EH (cell line): ENCODE measurements around the gene OR8D4.
"Not testable (repeated sequence)": the region's sequence is repeated elsewhere in the genome, so short reads cannot be mapped to it uniquely, and the experiment has no call there.

ENCODE experiments used
- DNase-seq: peaks from one replicate; pipeline ENCODE4 v3.0.0-alpha.2; 2015; ENCODE audit warnings: low read depth

Gene OR8D4

DNA sequence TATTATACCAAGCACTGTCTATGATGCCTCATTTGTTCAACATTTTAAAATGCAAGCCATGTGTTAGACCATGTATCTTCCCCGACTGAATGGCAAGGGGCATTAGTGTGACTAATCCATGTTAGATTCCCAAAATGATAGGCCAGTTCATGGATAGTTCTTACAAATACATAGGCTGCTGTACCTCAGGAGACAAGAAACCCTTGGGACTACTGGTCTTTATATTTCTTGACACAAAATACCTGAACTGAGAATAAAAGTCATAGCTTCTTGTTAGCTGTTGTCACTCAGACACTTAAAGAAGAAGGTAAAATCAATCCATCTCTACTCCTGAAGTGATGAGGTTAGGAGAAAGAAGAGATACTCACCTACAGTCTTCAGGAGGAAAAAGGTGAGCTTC lies at the start of gene OR8D4:
Gene OR8D4, plus strand, starts transcription at position 301 of the 400 bp plus-strand sequence. CDS start 4,265 bp downstream, outside the sequence.
- no peak for DNase-seq

DNA sequence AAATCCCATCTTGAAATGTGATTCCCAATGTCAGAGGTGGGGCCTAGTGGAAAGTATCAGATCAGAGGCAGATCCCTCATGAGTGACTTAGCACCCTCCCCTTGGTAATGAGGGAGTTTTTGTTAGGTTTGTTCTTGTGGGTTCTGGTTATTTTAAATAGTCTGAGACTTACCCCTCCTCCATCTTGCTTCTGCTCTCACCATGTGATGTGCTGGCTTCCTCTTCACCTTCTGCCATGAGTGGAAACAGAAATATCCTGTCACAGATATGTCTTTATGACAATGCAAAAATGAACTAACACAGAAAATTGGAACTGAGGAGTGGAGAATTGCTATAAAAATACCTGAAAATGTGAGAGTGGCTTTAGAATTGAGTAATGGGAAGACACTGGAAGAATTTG lies 49.6 kb upstream of the OR8D4 start:
- DNase-seq = no peak

DNA sequence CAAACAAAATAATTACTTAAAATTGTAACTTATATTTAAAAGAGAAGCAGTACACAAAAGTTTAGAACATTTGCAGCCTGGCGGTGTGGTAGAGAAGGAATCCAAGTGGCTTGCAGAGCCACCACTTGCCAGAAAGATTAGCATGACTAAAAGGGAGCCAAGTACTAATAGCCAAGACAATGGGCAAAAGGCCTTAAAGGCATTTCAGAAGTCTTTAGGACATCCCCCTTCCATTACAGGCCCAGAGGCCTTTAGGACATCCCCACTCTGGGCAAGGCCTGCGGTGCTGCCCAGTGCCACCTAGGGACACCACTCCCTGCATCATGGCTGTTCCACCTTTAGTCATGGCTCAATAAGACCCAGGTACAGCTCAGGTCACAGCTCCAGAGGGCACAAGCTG lies 48.9 kb upstream of the OR8D4 start:
- no peak for DNase-seq

DNA sequence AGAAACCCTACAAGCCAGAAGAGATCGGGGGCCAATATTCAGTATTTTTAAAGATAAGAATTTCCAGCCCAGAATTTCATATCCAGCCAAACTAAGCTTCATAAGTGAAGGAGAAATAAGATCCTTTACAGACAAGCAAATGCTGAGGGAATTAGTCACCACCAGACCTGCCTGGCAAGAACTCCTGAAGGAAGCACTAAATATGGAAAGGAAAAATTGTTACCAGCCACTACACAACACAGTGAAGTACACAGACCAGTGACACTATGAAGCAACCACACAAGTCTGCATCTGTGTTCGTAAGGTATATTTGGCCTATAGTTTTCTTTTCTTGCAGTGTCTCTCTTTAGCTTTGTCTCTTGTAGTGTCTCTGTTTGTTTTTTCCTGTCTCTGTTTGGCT lies 45.5 kb upstream of the OR8D4 start:
- DNase-seq = no peak

DNA sequence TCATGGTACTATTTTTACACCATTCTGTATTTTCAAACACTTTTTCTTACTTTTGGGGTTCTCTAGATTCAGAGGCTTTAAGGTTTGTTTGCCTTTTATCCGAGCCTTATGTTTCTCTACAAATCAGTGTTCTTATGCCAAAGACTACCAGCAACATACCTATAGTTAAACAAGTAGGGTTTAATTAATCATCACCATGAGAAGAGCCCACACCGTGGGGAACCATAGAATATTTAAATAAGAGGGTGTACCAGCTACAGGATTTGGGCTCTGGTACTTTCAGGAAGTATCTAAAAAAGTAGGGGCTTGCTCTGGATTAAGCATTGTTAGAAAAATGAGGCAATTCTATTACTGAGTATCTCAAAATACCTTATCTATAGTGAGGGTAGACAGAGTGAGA lies 42.2 kb upstream of the OR8D4 start:
- no peak for DNase-seq

DNA sequence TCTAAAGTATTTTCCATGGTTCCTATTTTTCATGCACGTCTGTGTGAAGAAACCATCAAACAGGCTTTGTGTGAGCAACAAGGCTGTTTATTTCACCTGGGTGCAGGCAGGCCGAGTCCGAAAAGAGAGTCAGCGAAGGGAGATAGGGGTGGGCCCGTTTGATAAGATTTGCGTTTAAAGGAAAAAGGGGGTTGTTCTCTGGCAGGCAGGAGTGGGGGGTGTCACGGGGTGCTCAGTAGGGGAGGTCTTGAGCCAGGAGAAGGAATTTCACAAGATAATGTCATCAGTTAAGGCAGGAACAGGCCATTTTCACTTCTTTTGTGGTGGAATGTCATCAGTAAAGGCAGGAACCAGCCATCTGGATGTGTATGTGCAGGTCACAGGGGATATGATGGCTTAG lies 36.7 kb upstream of the OR8D4 start:
- not testable (repeated sequence) for DNase-seq

DNA sequence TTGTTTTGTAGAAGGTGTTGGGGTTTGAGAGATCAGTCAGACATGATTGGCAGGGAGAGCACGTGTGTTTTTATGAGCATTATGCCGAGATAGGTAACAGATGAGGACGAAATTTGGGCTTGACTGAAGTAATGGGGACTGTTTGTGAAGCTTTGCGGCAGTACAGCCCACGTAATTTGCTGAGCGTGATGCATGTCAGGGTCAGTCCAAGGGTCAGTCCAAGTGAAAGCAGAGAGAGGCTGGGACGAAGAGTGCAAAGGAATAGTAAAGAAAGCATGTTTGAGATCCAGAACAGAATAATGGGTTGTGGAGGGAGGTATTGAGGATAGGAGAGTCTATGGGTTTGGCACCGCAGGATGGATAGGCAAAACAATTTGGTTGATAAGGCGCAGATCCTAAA lies 34.2 kb upstream of the OR8D4 start:
- not testable (repeated sequence) for DNase-seq

DNA sequence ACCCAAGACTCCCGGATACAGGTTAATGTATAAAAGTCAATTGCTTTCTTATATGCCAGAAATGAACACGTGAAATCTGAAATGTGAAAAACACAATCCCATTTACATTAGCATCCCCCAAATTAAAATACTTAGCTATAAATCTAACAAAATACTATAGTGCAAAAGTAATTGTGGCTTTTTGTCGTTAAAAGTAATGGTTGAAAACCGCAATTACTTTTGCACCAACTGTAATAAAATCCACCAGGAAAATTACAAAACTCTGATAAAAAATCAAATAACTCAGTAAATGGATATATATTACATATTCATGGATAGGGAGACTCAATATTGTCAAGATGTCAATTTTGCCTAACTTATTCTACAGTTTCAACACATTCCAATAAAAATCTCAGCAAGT lies 21.1 kb upstream of the OR8D4 start:
- no peak for DNase-seq

DNA sequence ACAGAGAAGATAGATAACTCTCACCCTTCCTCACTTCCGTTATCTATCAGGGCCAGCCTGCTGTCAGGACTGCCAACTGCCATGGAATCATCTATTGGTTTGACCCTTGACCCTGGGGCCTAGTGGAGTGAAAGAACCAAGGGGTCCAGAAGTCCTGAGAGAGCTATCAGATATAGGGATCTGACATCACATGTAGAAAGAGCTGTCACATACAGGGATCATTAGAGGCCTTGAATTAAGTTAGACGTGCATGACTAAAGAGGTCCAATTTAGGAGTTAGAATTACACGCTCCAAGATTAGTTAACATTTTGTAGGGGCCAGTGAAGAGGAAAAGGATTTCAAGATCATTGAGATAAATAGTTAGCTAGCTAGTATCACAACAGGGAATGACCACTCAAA lies 16.4 kb upstream of the OR8D4 start, which contains the start of gene TMEM225:
Gene TMEM225, minus strand, starts transcription at position 101 of the 400 bp plus-strand sequence. CDS start 245 bp downstream, outside the sequence.
- no peak for DNase-seq

DNA sequence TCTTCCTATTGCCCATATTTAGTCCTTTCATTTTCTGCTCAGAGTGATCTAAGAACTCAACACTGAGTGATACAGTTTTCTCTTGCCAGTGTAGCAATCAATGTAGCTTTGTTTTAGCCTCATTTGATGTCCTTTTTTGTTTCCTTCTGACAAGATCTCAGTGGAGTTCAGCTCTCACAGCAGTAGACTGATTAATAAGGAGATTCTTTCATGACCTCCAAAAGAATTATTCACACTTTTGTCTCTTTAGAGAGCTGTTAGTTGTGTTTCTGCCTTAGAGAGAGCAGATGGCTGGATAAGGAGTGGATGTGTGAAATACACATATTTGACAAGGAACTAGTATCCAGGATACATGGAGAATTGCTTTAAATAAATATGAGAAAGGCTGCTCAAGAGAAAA lies 9.9 kb upstream of the OR8D4 start:
- DNase-seq = no peak

DNA sequence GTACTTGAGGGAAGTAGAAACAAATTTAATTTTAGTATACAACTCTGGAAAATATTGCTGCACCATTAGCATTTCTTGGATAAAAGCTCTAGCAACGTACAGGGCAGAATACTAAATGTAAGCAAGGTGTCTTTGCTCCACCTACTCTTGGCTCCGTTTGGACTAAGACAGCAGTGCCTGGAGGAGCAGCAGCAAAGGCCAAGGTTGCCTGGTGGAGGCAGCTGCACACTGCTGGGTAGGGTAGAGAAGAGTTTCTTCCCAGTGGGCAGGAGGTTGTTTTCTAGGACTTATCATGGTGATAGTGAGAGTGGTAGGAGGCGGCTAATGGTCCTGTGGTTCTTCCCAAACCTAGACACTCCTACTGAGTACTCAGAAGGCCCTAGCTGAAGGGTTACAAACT lies 2.2 kb upstream of the OR8D4 start:
- DNase-seq = no peak

DNA sequence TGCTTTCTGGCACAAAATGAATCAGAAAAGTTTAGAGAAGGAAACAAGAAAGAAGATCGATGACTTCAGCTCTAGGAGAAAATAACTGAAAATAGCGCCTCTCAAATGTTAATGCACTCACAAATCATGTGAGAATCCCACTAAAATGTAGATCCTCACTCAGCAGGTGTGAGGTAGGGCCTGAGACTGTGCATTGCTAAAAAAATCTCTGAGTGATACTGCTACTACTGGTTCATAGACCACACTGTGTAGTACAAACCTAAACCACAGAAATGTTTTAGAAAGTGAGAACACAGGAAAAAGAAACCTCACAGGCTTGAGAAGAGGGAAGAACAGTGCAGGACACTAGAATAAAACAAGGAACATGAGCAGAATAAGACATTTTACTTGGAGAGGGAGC lies 2.0 kb downstream of the OR8D4 start:
- no peak for DNase-seq

DNA sequence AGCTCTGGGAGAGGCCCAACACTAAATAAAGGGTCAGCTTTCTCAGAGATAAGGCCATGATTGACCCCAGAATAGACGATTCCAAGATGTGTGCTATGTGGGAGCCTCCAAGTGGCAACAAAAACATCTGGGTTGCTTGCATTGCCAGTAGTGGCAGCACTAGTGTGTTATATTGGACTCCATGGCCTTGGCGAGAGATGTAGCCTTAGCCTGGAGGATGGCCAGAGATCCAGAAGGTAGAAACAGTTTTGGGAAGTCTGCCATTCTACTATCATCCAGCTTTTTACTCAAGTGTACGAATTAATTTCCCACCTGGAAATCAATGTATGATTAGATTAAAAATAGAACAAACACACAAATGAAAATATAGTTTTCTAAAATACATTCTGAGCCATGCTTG lies 3.0 kb downstream of the OR8D4 start:
- DNase-seq = no peak

DNA sequence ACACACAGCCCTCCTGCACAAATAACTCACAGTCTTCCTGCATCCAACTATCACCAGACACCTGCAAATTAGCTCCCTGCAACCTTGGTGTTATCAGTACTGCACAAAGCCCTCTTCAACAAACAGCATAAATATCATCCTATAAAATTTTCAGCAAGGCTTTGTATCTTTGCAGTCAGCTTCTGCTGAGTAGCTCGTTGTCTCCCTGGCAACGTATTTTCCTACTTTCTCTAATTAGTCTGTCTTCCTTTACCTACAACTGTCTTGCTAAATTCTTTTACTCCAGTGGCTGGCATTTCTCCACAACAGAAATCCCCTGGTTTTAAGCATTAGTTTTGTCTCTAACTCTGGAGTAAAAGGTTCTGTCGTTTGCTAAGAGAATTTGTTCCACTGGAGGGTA lies 3.9 kb downstream of the OR8D4 start:
- no peak for DNase-seq

DNA sequence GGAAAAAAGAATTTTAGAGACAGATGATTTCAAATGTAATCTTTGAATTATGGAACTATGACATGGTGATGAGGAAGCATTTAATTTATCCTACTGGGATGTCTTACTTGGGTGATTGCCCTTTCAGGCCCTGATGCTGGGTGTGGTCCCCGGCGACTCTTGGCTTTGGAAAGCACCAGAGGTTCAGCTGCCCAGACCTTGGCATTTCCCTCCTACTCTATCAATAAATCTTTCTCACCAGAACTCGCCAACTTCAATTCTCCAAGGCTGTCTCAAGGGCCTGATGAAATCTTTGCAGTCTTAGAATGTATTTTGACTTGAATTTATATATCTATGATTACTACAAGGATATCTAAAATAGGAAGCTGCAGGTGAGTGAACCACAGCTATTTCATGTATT lies 19.0 kb downstream of the OR8D4 start:
- no peak for DNase-seq

DNA sequence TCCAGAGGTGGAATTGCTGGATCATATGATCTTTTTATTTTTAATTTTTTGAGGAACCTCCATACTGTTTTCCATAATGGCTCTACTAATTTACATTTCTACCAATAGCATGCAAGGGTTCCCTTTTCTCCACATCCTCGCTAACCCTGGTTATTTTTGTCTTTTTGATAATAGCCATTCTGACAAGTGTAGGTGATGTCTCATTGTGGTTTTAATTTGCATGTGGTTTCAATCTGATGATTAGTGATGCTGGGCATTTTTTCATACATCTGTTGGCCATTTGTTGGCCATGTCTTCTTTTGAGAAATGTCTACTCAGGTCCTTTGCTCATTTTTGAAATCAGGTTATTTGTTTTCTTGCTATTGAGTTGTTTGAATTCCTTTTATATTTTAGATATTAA lies 22.1 kb downstream of the OR8D4 start:
- DNase-seq = no peak

DNA sequence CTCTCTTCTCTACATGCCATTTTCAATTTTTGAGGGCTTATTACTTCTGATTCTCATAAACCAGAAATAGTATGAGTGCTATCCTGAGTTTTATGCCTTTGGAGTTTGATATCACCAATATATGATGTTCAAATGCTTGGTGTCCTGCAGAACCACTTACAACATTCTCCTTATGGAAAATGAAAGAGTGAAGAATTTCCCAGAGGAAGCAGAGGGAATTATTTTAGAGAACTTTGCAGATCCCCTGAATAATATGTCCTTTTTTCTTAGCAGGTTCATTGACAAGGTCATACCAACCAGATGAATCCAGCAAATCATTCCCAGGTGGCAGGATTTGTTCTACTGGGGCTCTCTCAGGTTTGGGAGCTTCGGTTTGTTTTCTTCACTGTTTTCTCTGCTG lies 37.4 kb downstream of the OR8D4 start, which contains the start of gene OR4D5:
Gene OR4D5, plus strand, starts transcription at position 301 of the 400 bp plus-strand sequence. Its CDS starts 0 bp downstream, at position 301.
- no peak for DNase-seq

DNA sequence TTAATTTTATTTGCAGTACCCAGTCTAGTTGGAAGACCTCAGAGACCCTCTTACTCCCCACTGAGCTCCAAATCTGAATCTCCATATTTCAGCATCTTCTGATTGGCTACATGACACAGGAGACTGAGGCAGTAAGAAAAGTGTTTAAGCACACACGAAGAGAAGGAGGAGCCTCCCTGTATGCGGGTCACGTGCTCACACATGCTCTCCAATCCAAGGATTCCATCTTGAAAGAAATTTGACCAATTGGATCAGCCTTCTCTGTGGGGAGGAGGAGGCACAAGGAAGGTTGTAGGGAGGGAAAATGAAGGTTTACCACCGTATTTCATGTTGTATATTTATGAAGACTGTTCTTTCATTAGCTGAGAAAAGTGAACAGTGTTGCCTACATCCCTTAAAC lies 40.4 kb downstream of the OR8D4 start:
- DNase-seq = no peak

DNA sequence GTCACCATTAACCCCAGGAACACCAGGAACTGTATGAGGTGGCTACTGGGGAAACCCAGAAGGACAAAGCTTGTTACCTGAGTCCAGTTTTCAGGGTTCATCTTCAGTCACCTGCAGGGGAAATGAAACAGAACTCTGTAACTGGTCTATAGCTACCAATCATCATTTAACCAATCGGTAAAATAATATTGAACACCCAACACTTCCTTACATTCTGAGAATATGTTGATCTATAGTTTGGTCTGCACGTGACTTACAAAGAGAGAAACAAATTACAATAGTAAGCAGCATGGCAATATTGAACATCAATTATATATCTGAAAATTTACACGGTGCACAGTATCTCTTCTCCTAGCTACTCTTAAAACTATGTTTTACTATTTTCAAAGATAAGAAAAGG lies 41.8 kb downstream of the OR8D4 start, which contains the start of gene OR6T1:
Gene OR6T1, minus strand, starts transcription at position 101 of the 400 bp plus-strand sequence. Its CDS starts 0 bp downstream, at position 101.
- DNase-seq = no peak

DNA sequence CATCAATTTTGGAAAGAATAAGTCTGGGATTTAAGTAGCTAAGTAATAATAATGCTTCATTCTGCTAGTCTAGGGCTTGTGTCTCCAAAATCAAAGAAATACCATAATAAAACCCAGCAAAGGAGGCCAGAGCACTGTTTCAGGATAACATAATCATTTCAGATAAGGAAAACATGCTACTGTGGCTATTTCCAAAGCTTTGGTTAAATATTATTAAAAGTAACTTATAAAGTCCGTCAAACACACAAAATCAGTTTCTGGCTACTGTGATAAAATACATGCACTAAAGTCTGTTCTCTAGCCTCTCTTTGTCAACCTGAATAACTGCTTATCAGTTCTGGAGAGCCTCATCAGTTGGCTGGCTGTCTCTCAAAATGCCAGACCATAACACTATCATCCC lies 43.2 kb downstream of the OR8D4 start:
- no peak for DNase-seq

DNA sequence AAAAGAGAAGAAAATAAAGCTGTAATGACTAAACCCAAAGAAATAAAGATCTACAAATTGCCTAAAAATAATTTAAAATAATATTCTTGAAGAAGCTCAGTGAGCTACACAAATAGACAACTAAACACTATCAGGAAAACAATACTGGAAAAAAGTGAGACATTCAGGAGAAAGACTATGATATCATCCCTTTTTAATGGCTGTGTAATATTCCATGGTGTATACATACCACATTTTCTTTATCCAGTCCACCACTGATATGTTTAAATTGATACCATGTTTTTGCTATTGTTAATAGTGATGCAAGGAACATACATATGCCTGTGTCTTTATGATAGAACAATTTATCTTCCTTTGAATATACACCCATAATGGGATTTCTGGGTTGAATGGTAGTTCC lies 54.8 kb downstream of the OR8D4 start:
- DNase-seq = no peak
